Inferior parietal cortex (tissue), 1 donor: ENCODE data around the gene SUMO3.
"Not testable (repeated sequence)": the region's sequence is repeated elsewhere in the genome, so short reads cannot be mapped to it uniquely, and the experiment has no call there.

Experiments used
- DNase-seq: peaks from one replicate; pipeline ENCODE4 v3.0.0-alpha.2; 2016; ENCODE audit errors: extremely low spot score

Gene SUMO3

GRCh38 chr21:44847261-44848056 lies 29.6 kb upstream of the SUMO3 start:
- DNase-seq: no peak

- peak; percentile 28 for DNase-seq
Measured at GRCh38 chr21:44846485-44847260, 28.8 kb upstream of the SUMO3 start.

GRCh38 chr21:44846224-44846484 lies 28.3 kb upstream of the SUMO3 start:
- DNase-seq: no peak

DNA sequence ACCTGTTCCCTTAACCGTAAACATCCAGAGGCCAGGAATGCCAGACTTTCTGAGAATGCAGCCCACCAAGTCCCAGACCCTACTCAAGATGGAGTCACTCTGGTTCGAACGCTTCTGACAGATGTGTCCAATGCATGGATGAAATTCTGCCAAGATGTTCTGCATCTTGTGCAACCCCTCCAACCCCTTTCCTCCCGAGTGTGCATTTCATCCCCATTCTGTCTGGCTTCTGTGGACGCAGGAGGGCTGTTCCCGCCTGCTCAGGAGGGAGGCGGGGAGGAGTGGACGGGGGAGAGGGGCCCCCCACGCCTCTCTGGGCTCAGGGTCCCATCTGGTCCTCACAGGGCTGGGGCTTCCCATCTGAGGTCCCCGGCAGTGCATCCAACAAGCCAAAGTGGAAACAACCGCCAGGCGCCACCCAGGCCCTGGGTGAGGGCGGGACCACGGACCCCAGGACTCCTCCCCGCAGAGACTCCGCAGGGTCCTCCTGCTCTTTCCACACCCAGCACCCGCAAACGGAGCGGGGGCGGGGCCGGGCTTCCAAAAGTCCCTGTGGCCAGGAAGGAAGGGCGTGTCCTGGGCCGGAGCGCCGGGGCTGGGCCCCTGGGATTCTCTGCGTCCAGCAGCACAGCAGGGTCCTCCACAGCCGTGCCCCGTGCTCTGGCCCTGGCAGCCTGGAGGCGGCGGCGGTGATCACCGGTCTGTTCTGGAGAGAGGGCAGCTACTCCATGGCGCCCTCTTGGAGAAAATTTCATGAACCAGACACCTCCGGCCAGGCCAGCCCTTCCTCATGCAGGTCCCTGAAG lies 27.8 kb upstream of the SUMO3 start:
- DNase-seq: peak; percentile 16

GRCh38 chr21:44844256-44844655 lies 26.4 kb upstream of the SUMO3 start:
- no peak for DNase-seq

- no peak for DNase-seq
Measured at GRCh38 chr21:44842721-44843445, 25.0 kb upstream of the SUMO3 start.

DNA sequence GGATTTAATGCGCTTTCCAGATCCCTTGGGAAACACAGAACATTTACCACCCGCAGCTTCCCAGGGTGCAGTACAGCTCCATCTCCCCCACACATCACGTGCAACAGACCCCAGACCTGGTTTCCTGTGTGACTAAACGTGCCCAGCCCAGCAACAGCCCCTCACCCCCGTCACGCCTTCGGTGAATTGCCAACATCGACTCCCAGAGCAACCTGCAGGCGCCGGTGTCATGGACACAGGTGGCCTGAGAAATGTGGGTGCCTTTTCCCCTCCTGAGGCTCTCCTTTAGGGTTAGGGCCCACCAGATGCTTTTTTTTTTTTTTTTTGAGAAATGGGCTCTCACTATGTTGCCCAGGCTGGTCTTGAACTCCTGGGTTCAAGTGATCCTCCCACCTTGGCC lies 24.2 kb upstream of the SUMO3 start:
- no peak for DNase-seq

DNA sequence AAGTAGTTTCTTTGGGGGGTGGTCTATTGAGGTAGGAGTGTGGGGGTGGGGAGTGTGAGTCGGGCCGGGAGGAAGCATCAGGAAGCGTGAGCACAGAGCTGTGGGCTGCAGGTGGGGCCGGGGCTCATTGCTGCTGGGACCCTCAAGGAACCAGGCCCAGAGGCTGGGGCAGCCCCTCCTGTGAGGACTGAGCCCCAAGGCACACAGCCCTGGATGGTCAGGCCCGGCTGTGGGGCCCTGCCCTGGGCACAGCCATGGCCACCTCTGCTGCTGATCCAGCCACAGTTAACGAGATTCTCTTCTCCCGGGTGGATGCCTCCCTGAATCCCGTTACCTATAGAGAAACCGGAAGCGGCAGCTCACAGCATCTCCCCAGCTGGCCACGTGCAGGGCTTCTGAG lies 22.9 kb upstream of the SUMO3 start:
- DNase-seq: no peak

GRCh38 chr21:44838951-44839350 lies 21.1 kb upstream of the SUMO3 start:
- no peak for DNase-seq

DNA sequence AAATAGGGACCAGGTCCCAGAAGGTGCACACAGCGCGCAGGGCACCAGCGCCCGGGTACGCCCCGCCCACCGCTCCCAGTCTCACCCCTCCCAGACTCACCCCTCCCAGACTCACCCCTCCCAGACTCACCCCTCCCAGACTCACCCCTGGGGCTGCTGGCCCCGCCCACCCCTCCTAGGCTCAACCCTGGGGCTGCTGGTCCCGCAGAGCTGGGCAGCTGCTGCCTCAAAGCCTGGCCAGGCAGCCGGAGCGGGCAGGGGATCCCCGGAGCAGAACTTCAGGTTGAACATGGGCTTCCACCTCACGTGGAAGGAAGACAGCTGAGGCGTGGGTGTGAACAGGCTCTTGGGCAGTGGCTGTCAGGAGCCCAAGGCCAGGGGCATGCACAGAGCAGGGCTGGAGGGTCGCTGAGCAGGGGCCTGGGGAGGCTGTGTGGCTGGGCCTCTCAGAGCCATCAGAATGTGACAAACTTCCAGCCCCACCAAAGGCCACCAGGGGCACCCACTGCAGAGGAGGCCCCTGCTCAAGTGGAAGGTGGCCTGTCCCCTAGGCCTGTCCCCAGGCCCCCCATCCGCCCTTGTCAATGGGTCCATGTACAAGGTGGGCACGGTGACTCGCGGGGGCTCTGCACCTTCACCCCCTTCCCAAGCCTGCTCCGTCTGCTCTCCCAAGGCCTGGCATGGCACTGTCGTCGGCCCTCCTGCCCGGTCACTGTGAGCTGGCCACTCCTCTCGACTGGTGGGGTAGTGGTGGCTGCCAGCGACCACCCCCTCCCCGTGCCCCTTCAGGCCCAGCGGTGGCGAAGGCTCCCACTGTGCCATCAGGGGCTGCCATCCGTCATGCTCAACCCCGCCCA lies 20.4 kb upstream of the SUMO3 start:
- no peak for DNase-seq

DNA sequence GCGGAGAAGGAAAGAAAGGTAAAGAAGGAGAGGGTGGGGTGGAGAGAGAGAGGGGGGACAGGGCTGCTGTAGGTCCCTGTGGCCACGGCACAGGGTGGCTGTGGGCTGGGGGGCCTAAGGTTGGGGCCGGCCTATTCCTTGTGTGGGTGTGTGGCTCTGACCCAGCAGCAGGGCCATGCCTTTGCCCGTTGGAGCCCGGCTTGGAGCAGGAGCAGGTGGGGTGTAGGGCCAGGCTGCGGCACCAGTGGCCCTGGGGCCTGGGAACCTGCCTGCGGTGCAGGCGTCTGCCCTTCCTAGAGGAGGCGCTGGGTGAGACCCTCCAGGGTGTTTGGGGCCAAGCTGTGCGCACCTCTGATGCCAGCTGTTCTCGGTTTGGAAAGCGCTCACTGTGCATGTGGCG lies 19.7 kb upstream of the SUMO3 start:
- DNase-seq: no peak

DNA sequence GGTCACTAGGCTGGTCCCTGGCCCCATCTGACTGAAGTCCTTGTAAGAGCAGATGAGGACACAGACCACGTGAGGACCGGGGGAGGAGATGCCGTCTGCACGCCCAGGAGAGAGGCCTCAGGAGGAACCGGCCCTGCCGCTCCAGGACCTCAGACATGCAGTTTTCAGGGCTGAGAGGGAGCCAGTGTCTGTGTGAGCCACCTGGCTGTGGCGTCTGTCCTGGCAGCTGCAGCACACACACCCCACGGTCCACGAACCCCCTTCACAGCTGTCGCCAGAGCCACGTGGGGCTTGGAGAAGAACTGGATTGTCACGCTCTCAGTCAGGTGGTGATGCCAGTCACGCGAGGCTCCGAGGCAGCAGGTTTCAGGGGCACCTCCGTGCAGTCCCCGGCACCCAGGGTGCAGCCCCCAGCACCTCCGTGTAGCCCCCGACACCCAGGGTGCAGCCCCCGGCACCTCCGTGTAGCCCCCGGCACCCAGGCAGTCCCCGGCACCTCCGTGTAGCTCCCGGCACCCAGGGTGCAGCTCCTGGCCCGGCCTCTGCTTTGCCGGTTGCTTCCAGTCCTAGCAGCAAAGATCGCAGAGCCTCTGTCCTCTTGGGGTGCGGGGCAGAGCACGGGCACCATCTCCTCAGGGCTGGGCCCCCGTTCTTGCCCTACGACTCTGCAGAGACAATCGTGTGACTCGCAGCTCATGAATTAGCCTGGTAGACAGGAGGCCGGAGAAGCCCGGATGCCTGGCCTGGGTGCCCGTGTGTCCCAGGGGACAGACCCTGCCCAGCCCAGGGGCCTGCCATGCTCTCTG lies 19.0 kb upstream of the SUMO3 start:
- no peak for DNase-seq

GRCh38 chr21:44836349-44836665 lies 18.4 kb upstream of the SUMO3 start:
- no peak for DNase-seq

GRCh38 chr21:44835647-44835973 lies 17.7 kb upstream of the SUMO3 start:
- DNase-seq: no peak

- DNase-seq: no peak
Measured at GRCh38 chr21:44834951-44835646, 17.2 kb upstream of the SUMO3 start.

GRCh38 chr21:44834231-44834950 lies 16.5 kb upstream of the SUMO3 start:
- no peak for DNase-seq

DNA sequence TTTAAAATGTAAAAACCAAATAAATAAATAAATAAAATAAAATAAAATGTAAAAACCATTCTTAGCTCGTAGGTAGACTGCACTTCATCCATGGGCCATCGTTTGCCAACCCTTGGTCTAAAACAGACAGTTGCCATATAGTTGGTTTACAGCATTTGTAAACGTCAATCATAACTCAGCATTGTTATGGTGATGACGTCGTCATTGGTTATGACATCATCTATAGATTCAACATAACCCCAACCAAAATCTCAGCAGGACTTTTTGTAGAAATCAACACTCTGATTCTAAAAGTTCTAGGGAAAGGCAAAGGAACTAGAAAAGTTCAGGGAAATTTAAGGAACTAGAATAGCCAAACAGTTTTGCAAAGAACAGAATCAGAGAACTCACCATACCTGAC lies 15.8 kb upstream of the SUMO3 start:
- DNase-seq: no peak

GRCh38 chr21:44832516-44833255 lies 14.8 kb upstream of the SUMO3 start:
- DNase-seq: not testable (repeated sequence)
